ENCODE results near the gene LRRC57.
A peak's percentile ranks its signal among the peaks of the same experiment; 100 is the strongest.

DNA sequence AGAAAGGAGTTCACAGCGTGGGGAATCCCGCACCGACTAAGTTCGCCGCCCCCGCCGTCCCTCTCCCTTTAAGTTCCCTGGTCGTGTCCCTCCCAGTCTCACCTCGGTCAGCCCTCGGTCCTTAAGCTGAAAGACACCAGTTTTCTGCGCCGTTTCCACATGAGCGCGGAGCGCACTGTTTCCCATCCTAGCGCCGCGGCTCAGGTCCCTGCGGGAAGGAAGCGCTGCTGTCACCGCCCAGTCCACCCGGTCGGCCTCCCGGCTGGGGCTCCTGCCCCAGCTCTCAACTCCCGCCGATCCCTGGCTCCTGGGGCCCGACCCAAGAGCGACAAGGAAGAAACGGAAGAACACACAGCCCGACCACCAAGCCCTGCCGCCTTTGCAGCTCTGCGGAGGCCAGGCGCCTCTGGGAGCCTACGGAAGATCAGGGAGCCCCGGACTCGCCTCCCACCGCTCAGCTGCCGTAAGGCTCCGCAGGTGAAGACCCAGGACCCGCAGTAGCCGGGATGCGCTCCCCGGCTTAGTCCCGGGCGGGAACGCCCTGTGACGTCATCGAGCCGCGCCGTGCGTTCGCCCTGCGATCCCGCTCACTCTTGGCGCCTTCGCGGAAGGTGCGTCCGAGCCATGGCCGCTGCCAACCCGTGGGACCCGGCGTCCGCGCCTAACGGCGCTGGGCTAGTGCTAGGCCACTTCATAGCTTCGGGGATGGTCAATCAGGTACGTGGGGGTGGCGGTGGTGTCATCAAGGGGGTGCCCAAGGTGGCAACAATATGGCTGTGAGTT, at the start of gene LRRC57, which contains the start of gene HAUS2:
- peak; percentile 17 for TF ChIP-seq POLR2A (IDR thresholded peaks at IDR 0.05)
- TF ChIP-seq, protein P1, sequence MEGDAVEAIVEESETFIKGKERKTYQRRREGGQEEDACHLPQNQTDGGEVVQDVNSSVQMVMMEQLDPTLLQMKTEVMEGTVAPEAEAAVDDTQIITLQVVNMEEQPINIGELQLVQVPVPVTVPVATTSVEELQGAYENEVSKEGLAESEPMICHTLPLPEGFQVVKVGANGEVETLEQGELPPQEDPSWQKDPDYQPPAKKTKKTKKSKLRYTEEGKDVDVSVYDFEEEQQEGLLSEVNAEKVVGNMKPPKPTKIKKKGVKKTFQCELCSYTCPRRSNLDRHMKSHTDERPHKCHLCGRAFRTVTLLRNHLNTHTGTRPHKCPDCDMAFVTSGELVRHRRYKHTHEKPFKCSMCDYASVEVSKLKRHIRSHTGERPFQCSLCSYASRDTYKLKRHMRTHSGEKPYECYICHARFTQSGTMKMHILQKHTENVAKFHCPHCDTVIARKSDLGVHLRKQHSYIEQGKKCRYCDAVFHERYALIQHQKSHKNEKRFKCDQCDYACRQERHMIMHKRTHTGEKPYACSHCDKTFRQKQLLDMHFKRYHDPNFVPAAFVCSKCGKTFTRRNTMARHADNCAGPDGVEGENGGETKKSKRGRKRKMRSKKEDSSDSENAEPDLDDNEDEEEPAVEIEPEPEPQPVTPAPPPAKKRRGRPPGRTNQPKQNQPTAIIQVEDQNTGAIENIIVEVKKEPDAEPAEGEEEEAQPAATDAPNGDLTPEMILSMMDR (IDR thresholded peaks at IDR 0.05): peak in 1 of 3 experiments; percentile 3

Measured in testis (tissue), 2 donors.